HG03565 (cell line): ENCODE data around the gene FYN.
"Not testable (repeated sequence)": the region's sequence is repeated elsewhere in the genome, so short reads cannot be mapped to it uniquely, and the experiment has no call there.

Source experiments
- ATAC-seq: cut with Tn5 transposase; IDR thresholded peaks from one replicate; pipeline ENCODE4 v1.9.1; 2021; ENCODE audit warnings: mild to moderate bottlenecking, moderate library complexity; ENCODE audit not compliant: unreplicated experiment

FYN gene

GRCh38 chr6:111687652-111688051, 185.6 kb downstream of the FYN start:
- no peak for ATAC-seq

GRCh38 chr6:111686932-111687266, 186.4 kb downstream of the FYN start:
- no peak for ATAC-seq

DNA sequence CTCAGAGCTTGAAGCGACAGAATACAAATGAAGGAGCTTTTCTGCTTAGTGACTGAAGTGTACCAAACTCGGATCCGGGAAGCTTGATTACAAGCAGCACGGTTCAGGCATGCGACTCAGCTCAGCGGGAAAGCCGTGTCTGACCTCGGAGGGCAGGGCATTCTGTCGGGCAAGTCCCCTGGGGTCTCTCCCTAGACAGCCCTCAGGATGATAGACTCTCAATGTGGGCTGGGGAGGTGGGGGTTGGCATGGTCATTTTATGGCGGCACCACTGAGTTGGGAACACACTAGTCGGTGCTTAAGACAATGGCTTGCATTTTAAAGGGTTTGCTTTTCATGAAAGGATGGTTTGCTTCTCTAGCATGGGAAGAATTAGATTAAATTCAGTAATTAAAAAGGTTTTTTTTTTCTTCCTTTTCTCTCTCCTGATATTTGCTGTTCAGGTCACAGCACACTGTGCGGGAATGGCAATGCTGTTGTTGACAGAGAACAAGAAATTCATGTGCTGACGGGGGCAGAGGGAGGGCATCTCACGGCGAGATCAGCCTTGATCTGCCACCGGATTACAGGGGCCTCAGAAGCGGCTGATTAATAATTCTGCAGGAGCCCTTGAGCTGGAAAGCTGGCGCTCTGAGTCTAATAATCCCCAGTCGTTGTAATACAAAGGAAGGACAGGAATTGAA, 186.9 kb downstream of the FYN start:
- no peak for ATAC-seq

DNA sequence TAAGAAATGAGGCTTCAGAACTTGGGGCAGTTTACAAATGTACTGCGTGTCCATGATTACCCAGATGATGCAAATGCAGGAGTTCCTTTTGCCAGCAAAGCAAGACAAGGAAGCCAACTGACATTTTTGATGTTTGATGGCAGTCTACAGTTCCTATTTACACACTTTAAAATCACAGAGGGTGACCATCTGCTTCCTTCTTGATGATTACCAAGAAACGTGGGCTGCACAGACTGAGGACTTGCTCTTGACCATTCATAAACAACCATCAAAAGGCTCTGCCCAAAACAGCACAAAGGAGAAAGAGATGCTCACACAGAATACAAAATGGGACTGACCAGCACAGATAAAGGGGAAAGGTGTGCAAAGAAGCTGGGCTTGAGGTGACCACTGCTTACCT, 187.7 kb downstream of the FYN start:
- no peak for ATAC-seq

- no peak for ATAC-seq
Measured at GRCh38 chr6:111685058-111685457, 188.2 kb downstream of the FYN start.

- no peak for ATAC-seq
Measured at GRCh38 chr6:111683749-111684267, 189.4 kb downstream of the FYN start.

DNA sequence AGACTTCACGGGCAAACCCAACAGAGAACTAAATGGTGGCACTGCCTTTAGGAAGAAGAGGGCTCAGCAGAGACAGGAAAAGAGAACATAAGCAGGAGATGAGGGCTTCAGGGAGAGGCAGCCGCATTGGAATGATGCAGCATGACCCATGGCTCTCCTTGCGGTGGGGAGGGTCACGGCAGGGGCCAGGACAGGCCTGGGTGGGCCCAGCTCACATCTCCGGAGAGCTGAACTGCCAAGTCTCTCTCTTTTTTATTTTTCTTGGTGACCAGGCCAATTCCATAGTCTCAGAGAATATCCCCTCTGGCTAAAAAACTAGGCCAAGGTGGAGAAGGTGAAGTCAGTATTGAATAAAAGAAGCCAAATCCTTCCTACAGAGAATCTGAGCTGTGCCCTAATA, 190.1 kb downstream of the FYN start:
- ATAC-seq: no peak

DNA sequence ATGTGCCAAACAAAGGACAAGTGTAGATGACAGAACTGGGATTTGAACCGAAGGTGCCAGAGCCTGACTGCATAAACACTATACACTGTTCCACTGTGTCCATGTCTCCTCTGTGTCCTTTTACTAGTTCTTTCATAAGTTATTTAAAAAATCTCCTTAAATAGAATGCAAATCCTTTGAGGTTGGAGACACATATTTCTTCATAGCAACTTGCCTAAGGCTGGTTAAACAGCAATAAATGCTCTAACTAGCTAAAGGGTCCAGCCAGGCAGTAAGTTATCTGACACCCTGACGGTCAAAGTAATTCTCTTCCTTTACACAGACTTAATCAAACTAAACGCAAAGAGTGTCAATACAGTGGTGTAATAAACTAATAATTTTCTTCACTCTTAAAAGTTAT, 191.4 kb downstream of the FYN start:
- no peak for ATAC-seq

DNA sequence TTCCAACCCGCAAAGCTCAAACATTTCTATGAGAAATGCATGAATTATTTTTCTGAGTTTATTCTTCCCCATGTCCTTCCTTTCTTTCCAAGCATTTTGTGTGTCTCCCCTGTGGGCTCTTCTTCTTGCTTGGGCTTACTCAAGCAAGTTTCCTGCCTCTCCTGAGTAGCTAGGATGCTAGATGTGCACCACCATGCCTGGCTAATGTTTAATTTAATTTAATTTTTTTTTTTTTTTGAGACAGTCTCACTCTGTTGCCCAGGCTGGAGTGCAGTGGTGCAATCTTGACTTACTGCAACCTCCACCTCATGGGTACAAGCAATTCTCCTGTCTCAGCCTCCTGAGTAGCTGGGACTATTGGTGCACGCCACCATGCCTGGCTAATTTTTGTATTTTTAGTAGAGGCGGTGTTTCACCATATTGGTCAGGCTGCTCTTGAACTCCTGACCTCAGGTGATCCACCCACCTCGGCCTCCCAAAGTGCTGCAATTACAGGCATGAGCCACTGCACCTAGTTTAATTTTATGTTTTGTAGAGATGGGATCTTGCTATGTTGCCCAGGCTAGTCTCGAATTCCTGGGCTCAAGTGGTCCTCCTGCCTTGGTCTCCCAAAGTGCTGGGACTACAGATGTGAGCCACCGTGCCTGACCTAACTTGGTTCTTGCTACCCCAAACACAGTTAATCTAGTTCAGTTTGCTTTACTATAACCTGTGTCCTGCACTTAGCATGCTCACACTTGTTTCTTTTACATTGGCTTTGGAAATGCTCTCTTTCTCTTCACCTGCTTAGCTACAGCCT, 192.2 kb downstream of the FYN start:
- ATAC-seq: not testable (repeated sequence)

DNA sequence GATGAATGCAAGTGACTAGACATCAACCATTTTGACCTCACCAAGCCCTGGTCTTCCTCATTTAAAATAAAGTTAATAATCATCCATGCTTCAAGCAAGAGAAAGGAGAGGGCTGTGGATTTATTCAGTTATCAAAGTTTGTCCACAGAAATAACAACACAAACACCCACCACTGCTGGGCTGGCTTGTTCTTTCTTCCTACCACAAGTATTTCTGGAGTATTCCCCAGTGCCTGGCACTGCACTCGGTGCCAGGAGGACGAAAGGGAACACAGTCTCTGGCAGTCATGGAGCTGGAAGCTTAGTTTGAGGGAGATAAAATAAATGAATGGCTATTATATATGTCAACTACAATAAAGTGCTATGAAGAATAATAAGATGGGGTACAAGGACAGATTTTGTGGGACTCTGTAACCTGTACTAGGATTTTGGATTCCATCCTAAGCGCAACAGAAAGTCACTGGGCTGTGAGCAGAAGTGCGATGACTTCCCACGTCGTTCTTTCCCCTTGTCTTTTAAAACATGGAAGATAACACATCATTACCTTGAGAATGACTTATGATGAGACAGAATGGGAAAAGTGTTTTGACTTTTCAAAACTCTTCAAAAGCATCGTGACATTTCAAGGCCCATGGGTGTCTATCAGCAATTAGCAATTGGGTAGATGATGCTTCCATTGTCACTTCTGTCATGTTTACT, 193.1 kb downstream of the FYN start:
- no peak for ATAC-seq

GRCh38 chr6:111679126-111679858, 194.0 kb downstream of the FYN start:
- ATAC-seq: no peak

DNA sequence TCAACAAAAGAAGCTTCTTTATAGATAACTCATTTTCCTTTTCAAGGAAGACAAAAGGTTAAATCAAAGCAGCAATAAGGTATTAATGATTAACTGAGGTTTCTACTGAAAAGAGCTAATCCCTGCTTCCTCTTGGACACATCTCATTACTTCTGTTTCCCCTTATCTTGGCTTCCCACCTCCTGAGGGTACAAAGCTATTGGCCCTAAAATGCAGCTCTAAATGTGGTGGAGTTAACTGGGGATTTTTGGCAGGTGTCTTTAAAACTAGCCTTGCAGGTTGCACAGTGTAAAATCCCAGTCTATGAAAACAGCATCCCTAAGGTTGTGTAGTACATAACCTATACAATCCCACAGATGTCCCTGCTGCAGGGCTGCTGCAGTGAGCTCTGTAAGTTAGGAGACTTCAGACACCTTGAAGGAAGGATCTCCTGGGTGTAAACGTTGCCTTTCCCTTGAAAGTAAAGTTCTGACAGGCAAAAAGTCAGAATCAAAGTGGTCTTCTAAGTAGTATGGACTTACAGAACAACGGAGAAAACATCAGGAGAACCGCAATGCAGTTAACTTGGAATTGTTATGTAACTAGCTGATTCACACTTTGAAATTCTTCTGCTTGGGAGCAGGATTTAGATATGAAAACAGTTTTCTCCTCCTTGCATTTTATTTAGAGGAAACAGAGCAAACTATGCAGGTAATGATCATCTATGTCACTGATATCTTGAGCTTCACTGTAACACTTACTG, 195.8 kb downstream of the FYN start:
- ATAC-seq: no peak

DNA sequence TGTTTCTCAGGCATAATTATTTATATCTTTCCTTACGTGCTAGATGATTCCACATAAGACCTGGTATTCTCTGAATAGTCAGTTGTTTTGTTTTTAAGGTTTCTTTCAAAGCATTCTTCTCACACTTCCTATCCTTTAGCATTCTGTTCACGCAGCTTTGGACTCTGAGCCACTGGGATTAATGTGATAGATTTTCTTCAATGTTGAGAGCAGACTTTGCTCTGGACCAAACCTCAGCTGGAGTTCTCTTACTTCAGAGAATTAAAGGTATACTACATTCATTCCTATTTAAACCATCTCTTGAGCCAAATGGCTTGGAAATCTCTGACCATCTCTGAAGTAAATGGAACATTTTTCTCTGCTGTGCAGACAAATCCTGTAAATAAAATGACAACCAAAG, 196.9 kb downstream of the FYN start:
- no peak for ATAC-seq

DNA sequence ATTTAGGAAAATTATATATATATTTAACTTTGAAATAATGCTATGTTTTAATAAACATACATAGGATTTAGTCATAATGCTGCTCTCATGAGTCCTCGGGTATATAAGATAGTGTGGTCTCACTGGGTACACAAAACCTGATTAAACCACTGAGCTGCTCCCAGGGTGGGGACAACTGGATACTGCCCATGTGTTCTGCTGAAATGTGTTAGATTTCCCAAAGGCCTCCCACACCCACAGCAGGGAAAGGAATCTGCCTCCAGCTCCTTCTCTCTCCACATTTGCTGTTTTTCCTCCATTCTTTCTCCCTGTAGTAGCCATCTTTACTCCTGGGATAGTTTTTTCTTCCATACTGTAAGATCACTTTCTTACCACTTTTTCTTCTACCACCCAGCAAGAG, 198.4 kb downstream of the FYN start:
- no peak for ATAC-seq

- ATAC-seq: no peak
Measured at GRCh38 chr6:111674413-111674812, 198.8 kb downstream of the FYN start.

- no peak for ATAC-seq
Measured at GRCh38 chr6:111673937-111674336, 199.3 kb downstream of the FYN start.

GRCh38 chr6:111673532-111673931, 199.7 kb downstream of the FYN start:
- no peak for ATAC-seq

DNA sequence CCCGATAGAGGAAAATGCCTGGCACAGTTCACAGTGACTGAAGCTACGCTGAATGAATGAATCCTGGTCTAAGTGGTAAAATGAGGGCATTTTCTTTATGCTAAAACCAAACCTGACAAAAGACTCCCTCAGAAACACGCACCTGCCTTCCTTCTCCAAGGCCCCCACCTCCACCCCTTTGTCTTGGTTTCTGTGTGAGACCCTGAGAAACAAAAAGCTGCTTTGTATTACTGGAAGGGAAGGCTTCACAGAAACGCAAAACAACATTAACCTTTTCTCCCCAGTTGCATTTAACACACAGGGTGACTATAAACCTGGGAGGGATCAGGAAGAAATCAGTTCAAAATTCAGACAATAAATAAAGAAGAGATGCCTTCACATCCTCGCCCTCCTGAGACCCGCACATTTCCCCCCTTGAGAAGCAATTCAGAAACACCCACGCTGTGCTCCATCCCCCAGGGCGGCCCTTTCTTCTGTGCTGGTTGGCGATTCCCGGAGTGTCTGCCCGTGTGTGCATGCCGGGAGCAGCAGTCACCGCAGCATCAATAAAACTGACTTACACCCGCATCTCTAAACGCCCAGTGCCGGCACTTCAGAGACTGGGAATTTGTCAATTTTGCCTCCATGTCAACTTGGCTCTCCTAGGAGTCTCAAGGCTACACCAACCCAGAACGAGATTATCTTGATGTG, 200.3 kb downstream of the FYN start:
- no peak for ATAC-seq

- no peak for ATAC-seq
Measured at GRCh38 chr6:111669326-111669725, 203.9 kb downstream of the FYN start.

GRCh38 chr6:111668410-111668809, 204.8 kb downstream of the FYN start:
- no peak for ATAC-seq
